Ovary (tissue), 3 donors: ENCODE results near the gene PGRMC2.

Experiments
- CTCF ChIP-seq, 3 donors: fragments of 450-650 bp in 2 of 3; fragments of 200-600 bp in 1 of 3; IDR thresholded peaks; one replicate each; pipeline versions ENCODE4 v1.5.1 to v1.8.0; 2016 to 2022; ENCODE audit warnings: antibody characterized with exemption in 3 of 3, mild to moderate bottlenecking in 1 of 3
- POLR2A ChIP-seq: fragments of 450-650 bp; IDR thresholded peaks from one replicate; pipeline ENCODE4 v1.6.1; 2017; ENCODE audit warnings: antibody characterized with exemption, mild to moderate bottlenecking, moderate library complexity
- donor health status: DM: no; HTN: no; CAD: no.

GRCh38 chr4:128279624-128280225 is 7.9 kb downstream of the PGRMC2 start:
- TF ChIP-seq CTCF (IDR thresholded peaks at IDR 0.05) (no peak), POLR2A (no peak)
